ENCODE data around the gene ARIH2. TPM values are rescaled to one million over a fixed set of nuclear protein-coding genes. Genes with fewer than 3 reads are reported as not detected.

ARIH2 gene
- total RNA-seq, 1 experiment from 2014 or later: 99.3 TPM

DNA sequence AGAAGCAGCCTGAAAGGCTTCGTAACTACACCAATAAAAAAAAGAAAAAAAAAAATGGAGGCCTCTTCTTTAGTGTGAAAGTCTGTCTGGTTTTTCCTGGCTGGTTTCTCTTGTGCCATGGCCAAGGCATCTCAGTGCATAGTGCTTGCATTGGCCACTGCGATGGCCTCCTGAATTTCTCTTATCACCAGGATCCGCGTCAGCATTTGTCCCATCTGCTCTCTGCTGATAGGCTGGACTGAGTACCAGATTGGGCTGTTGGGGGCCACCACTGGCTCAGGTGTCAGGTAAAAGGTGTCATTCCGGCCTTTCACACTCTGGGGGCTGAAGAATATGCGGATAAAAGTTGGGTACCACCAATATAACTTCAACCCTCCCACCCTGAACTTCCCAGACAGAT lies 111.7 kb downstream of the ARIH2 start:
- DNase-seq (ENCODE audit: extremely low read depth, low read depth): no peak

DNA sequence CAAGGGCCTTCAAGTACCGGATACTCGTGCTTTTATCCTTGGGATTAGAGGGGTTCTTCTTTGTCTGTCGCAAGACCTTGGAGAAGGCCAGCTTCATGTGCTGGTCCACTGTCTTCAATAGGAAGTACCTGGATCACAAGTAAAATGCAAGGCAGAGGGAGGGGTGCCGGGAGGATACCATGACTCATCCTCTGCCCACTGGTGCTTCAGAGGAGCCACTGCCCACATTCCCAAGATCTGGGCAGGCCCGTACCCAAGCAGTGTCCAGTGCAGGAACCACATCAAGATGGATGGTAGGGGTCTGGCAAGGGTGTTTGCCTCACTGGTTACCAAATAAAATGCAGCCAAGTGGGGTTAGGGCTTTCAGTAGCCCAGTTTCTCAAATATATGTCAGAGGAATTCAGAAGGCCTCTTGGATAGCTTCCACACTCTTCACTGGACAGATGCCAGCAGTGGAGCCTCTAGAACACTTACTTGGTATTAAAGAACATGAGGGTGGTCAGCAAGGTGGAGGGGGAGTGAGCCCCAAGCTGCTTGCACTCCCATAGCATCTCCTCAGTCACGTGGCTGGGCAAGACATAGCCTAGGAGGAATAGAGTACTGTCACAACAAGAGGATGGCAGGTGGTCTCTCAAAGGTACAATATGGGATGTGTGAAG lies 114.1 kb downstream of the ARIH2 start:
- no peak for DNase-seq (ENCODE audit: extremely low read depth, low read depth)

DNA sequence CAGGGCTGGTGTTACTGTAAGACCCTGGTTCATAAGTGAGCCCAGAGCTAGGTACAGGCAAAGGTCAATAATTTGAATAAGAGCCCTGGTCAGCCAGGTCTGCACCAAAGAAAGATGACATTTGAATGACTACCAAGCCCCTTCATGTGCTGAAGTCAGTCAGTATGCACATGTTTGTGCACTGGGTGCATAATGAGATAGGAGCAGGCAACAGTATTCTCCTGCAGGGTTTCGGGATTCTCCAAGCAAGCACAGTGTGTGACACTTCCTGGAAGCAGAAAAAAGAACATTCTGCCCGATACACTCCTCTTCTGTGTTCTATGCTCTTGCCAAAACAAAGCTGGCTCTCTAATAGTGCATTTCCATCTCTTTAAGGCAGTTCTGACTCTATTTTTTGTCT lies 116.0 kb downstream of the ARIH2 start:
- no peak for DNase-seq (ENCODE audit: extremely low read depth, low read depth)

DNA sequence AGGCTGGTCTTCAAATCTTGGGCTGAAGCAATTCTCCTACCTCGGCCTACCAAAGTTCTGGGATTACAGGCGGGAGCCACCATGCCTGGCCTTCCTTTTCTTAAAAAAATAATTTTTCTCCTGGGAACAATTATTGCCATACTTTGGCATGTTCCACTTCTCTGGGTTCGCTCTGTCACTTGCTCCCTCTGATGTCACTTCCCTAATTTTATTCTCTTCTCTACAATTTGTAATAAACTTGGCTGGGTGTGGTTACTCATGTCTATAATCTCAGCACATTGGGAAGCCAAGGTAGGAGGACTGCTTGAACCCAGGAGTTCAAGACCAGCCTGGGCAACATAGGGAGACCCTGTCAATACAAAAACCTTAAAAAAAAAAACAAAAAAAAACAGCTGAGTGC lies 116.6 kb downstream of the ARIH2 start:
- DNase-seq (ENCODE audit: extremely low read depth, low read depth): no peak

Small RNA genes lying within 50 kb of the gene (small RNA-seq; reads per million reads assigned to genes)
- gene MIR191 (388 to 4,674 reads per million in 2 experiments), gene MIR425 (5.4 to 105 reads per million in 2 experiments)

Other genes starting within 250 kb of the ARIH2 start
- 15.9 and 17.2 TPM in 2 replicates for gene NCKIPSD, start 232.9 kb upstream of the ARIH2 start, total RNA-seq (2014; rRNA removed; shearing (Covaris generic))
- 45.0 and 56.3 TPM in 2 replicates for gene IP6K2, start 201.6 kb upstream of the ARIH2 start, total RNA-seq (2014; rRNA removed; shearing (Covaris generic))
- gene PRKAR2A, start 71.0 kb upstream of the ARIH2 start, total RNA-seq (2014; rRNA removed; shearing (Covaris generic)): 20.5 and 23.1 TPM in 2 replicates
- 9.4 and 11.6 TPM in 2 replicates for gene SLC25A20, start 20.0 kb upstream of the ARIH2 start, total RNA-seq (2014; rRNA removed; shearing (Covaris generic))
- gene P4HTM, start 71.4 kb downstream of the ARIH2 start, total RNA-seq (2014; rRNA removed; shearing (Covaris generic)): 43.0 and 45.8 TPM in 2 replicates
- 27.8 and 28.2 TPM in 2 replicates for gene WDR6, start 88.5 kb downstream of the ARIH2 start, total RNA-seq (2014; rRNA removed; shearing (Covaris generic))
- gene DALRD3, start 99.7 kb downstream of the ARIH2 start, total RNA-seq (2014; rRNA removed; shearing (Covaris generic)): 29.7 and 36.8 TPM in 2 replicates
- gene NDUFAF3, start 103.3 kb downstream of the ARIH2 start, total RNA-seq (2014; rRNA removed; shearing (Covaris generic)): 81.5 and 103 TPM in 2 replicates
- gene IMPDH2, start 110.6 kb downstream of the ARIH2 start, total RNA-seq (2014; rRNA removed; shearing (Covaris generic)): 496 and 547 TPM in 2 replicates
- gene QRICH1, start 175.2 kb downstream of the ARIH2 start, total RNA-seq (2014; rRNA removed; shearing (Covaris generic)): 49.4 and 63.7 TPM in 2 replicates
- 143 and 164 TPM in 2 replicates for gene QARS1, start 185.9 kb downstream of the ARIH2 start, total RNA-seq (2014; rRNA removed; shearing (Covaris generic))
- gene USP19, start 202.0 kb downstream of the ARIH2 start, total RNA-seq (2014; rRNA removed; shearing (Covaris generic)): 26.6 and 33.5 TPM in 2 replicates
- 174 and 177 TPM in 2 replicates for gene LAMB2, start 214.2 kb downstream of the ARIH2 start, total RNA-seq (2014; rRNA removed; shearing (Covaris generic))
- gene CCDC71, start 247.5 kb downstream of the ARIH2 start, total RNA-seq (2014; rRNA removed; shearing (Covaris generic)): 9.8 and 10.4 TPM in 2 replicates